Neuronal stem cell (in vitro differentiated cells): ENCODE results near the gene APEH.
A peak's percentile ranks its signal among the peaks of the same experiment; 100 is the strongest.
"Not testable (repeated sequence)": the region's sequence is repeated elsewhere in the genome, so short reads cannot be mapped to it uniquely, and the experiment has no call there.

Experiments
- DNase-seq: peaks from one replicate; pipeline ENCODE4 v3.0.0-alpha.2; 2013; ENCODE audit warnings: low spot score
- H2AFZ ChIP-seq: one replicate; pipeline ENCODE4 v1.6.1; 2013; ENCODE audit warnings: mild to moderate bottlenecking, low read length, inconsistent platforms
- H2AK5ac ChIP-seq: 2 replicates; pipeline ENCODE4 v1.6.1; 2013; ENCODE audit warnings: low read depth, mild to moderate bottlenecking, inconsistent platforms, low read length, moderate library complexity, mixed read lengths
- H2BK120ac ChIP-seq: 2 replicates; pipeline ENCODE4 v1.6.1; 2013; ENCODE audit warnings: low read depth, mild to moderate bottlenecking, inconsistent platforms, low read length, moderate library complexity, mixed read lengths
- H2BK12ac ChIP-seq: one replicate; pipeline ENCODE4 v1.6.1; 2013; ENCODE audit warnings: low read length, inconsistent platforms
- H2BK15ac ChIP-seq: 2 replicates; pipeline ENCODE4 v1.6.1; 2013; ENCODE audit warnings: mild to moderate bottlenecking, low read length, inconsistent platforms, mixed read lengths
- H2BK5ac ChIP-seq: one replicate; pipeline ENCODE4 v1.6.1; 2013; ENCODE audit warnings: inconsistent platforms, mild to moderate bottlenecking, low read length, moderate library complexity
- H3K14ac ChIP-seq: one replicate; pipeline ENCODE4 v1.6.1; 2013; ENCODE audit warnings: low read length, inconsistent platforms
- H3K18ac ChIP-seq: 2 replicates; pipeline ENCODE4 v1.6.1; 2013; ENCODE audit warnings: low read length, inconsistent platforms
- H3K23ac ChIP-seq: 2 replicates; pipeline ENCODE4 v1.6.1; 2013; ENCODE audit warnings: low read depth, mild to moderate bottlenecking, mixed read lengths, low read length, inconsistent platforms; ENCODE audit not compliant: poor library complexity
- H3K27ac ChIP-seq: replicated peaks from 3 replicates; pipeline ENCODE4 v1.5.1; 2013; ENCODE audit warnings: low read length, inconsistent platforms
- H3K27me3 ChIP-seq, 3 experiments: 2 replicates each; pipeline ENCODE4 v1.6.1; 2013; ENCODE audit warnings: low read length in 3 of 3, mild to moderate bottlenecking in 2 of 3, inconsistent platforms in 1 of 3, low read depth in 1 of 3, mixed read lengths in 1 of 3, moderate library complexity in 1 of 3; ENCODE audit not compliant: control insufficient read depth in 3 of 3, insufficient read depth in 3 of 3
- H3K36me3 ChIP-seq, 2 donors: replicated peaks in 1 of 2; 2 replicates each; pipeline ENCODE4 v1.6.1; 2013; ENCODE audit warnings: low read length in 2 of 2; ENCODE audit not compliant: control insufficient read depth in 2 of 2, insufficient read depth in 2 of 2
- H3K4ac ChIP-seq: 2 replicates; pipeline ENCODE4 v1.6.1; 2013; ENCODE audit warnings: inconsistent platforms, mild to moderate bottlenecking, low read length, moderate library complexity
- H3K4me1 ChIP-seq, 2 donors: 1 replicate in 1 of 2; 2 replicates in 1 of 2; pipeline ENCODE4 v1.6.1; 2013; ENCODE audit warnings: low read length in 2 of 2, low read depth in 1 of 2; ENCODE audit not compliant: control insufficient read depth in 2 of 2, insufficient read depth in 1 of 2
- H3K4me2 ChIP-seq: one replicate; pipeline ENCODE4 v1.6.1; 2013; ENCODE audit warnings: mild to moderate bottlenecking, low read length, inconsistent platforms; ENCODE audit not compliant: insufficient read depth, poor library complexity, severe bottlenecking
- H3K4me3 ChIP-seq, 2 donors: 2 replicates each; pipeline ENCODE4 v1.5.1; 2013; ENCODE audit warnings: low read length in 2 of 2, mild to moderate bottlenecking in 2 of 2, inconsistent platforms in 1 of 2, moderate library complexity in 1 of 2
- H3K79me1 ChIP-seq: one replicate; pipeline ENCODE4 v1.6.1; 2013; ENCODE audit warnings: low read depth, mild to moderate bottlenecking, inconsistent platforms, low read length, moderate library complexity
- H3K9ac ChIP-seq: one replicate; pipeline ENCODE4 v1.6.1; 2013; ENCODE audit warnings: mild to moderate bottlenecking, low read depth, low read length, inconsistent platforms; ENCODE audit not compliant: poor library complexity
- H3K9me3 ChIP-seq, 2 donors: replicated peaks in 1 of 2; 2 replicates each; pipeline versions ENCODE3 to v1.6.1; 2013; ENCODE audit warnings: low read length in 2 of 2, mild to moderate bottlenecking in 2 of 2, inconsistent platforms in 1 of 2, low read depth in 1 of 2, mixed read lengths in 1 of 2, moderate library complexity in 1 of 2; ENCODE audit not compliant: control insufficient read depth in 2 of 2, insufficient read depth in 1 of 2
- H4K8ac ChIP-seq: one replicate; pipeline ENCODE4 v1.6.1; 2013; ENCODE audit warnings: low read depth, mild to moderate bottlenecking, inconsistent platforms, low read length, moderate library complexity
- H4K91ac ChIP-seq: one replicate; pipeline ENCODE4 v1.6.1; 2013; ENCODE audit warnings: low read length, low read depth, mild to moderate bottlenecking, inconsistent platforms; ENCODE audit not compliant: poor library complexity
- WGBS, 2 donors: extraction: QIAGEN DNeasy Blood & Tissue Kit; methylation state at CpG; one replicate each; pipeline ENCODE4 v1.1.7; 2013; ENCODE audit warnings: missing lambda C conversion rate in 2 of 2, mixed read lengths in 1 of 2; ENCODE audit not compliant: insufficient read length in 2 of 2, insufficient replicate concordance in 1 of 2; ENCODE audit errors: extremely low coverage in 2 of 2; 5-methylcytosine and 5-hydroxymethylcytosine counted together

The APEH gene

DNA sequence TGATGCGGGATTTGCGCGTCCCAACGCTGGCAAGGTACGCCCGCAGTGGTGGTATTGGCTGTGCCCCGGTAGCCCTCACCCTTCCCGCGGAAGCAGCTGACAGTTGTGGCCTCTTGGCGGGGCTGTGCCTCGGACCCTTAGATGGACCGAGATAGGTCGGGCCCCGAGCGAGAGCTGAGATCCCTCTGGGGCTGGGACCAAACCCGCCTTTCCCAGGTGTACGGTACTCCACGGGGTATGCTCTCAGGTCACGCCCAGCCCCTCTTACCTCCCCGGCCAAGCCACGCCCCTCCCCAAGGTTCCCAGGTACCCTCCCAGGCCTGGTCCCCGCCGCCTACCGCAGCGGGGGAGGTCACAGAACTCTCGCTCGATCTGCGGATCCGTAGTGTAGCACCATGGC is 12.2 kb downstream of the APEH start:
- Histone ChIP-seq H3K4me2 (peak overlapping the region; percentile 89), H3K23ac (peak overlapping the region; percentile 55), H3K18ac (peak overlapping the region; percentile 85), H3K36me3 (peaks cover 24 to 34% of the 10 kb centered on the region in 2 donors), H3K4me3 (peak overlapping the region in 1 of 2 donors; percentile 82)
- H3K27ac ChIP-seq, H2AK5ac ChIP-seq, H3K27me3 ChIP-seq, DNase-seq, H3K9ac ChIP-seq, H4K91ac ChIP-seq, H2BK5ac ChIP-seq, H2AFZ ChIP-seq, H3K14ac ChIP-seq, H3K4me1 ChIP-seq, H3K79me1 ChIP-seq, H3K9me3 ChIP-seq, H4K8ac ChIP-seq, H2BK15ac ChIP-seq, H2BK120ac ChIP-seq, H2BK12ac ChIP-seq, H3K4ac ChIP-seq: not testable (repeated sequence)
- no CpG with 5 or more reads among the region's 29 CpGs for WGBS, 2 donors

DNA sequence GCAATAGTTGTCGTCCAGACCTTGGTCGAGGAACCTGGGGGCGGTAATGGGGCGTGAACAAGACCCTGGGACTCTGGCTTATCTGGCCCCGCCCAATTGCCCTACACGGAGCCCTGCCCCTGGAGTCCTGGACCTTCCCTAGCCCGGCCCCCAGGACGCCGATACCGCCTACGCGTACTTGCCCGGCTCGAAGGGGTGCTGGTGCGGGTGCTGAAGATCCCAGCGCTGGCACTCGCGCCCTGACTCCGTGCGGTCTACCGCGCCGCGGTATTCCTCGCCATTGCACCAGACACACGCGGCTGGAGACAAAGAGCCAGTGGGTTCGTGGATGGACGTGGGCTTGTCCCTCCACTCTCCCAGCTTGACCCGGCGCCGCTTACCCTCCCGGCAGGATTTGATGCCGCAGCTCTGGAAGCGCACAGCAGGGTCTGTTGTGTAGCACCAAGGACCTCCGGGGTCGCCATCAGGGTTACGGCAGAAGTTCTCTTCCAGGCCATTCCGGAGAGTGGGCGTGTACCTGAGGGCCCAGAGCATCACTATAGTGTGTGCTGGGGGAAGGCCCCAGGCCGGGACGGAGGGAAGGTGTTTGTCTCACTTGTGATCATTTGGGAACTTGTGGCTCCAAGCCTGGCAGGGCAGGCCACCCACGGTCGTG is 12.7 kb downstream of the APEH start:
- H3K79me1 ChIP-seq, H3K4me1 ChIP-seq, H3K27ac ChIP-seq, H2BK120ac ChIP-seq, H2AFZ ChIP-seq, H2BK12ac ChIP-seq, H3K9me3 ChIP-seq, H4K8ac ChIP-seq, H3K27me3 ChIP-seq, H4K91ac ChIP-seq, H3K23ac ChIP-seq, H3K4ac ChIP-seq: not testable (repeated sequence)
- peak overlapping the region; percentile 74 for H2AK5ac ChIP-seq
- peak overlapping the region; percentile 71 for H3K14ac ChIP-seq
- peak overlapping the region; percentile 58 for H2BK15ac ChIP-seq
- peak overlapping the region; percentile 86 for H3K9ac ChIP-seq
- H3K4me2 ChIP-seq, result peak overlapping the region; percentile 89
- H3K18ac ChIP-seq, result peak overlapping the region; percentile 93
- H3K36me3 ChIP-seq, result peaks cover 20 to 28% of the 10 kb centered on the region in 2 donors
- WGBS, 2 donors, result no CpG with 5 or more reads among the region's 44 CpGs
- DNase-seq, result peak; percentile 48
- H3K4me3 ChIP-seq, result peak overlapping the region in 1 of 2 donors; percentile 82
- H2BK5ac ChIP-seq, result peak overlapping the region; percentile 39

DNA sequence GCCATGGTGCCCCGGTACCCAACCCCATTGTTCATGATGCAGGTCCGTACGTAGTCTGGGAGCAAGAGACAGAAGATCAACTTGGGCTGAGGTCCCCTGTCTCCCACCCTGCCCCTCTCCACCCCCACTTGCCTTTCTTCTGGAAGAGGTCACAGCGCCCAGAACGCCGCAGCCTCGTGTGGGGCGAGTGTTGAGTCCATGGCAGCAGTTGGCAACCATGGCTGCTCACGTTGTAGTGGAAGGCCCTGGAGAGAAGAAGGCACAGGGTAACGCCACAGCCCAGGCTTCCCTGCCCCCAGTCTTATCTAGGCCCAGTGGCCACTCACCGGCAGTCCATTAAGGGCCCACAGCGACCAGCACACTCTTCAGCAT is 13.3 kb downstream of the APEH start:
- not testable (repeated sequence) for H3K4me1 ChIP-seq, H4K8ac ChIP-seq, DNase-seq, H4K91ac ChIP-seq, H3K27me3 ChIP-seq, H2BK120ac ChIP-seq, H3K14ac ChIP-seq, H3K4ac ChIP-seq, H3K79me1 ChIP-seq, H3K27ac ChIP-seq, H3K9ac ChIP-seq, H3K9me3 ChIP-seq, H3K4me3 ChIP-seq, H2AFZ ChIP-seq, H2BK5ac ChIP-seq, H2BK12ac ChIP-seq
- peak overlapping the region; percentile 27 for H3K18ac ChIP-seq
- peak overlapping the region; percentile 65 for H3K23ac ChIP-seq
- H2BK15ac ChIP-seq, result peak overlapping the region; percentile 58
- no CpG with 5 or more reads among the region's 12 CpGs for WGBS, 2 donors
- H2AK5ac ChIP-seq, result peak overlapping the region; percentile 74
- peaks cover 16 to 23% of the 10 kb centered on the region in 2 donors for H3K36me3 ChIP-seq
- H3K4me2 ChIP-seq, result peak overlapping the region; percentile 89

DNA sequence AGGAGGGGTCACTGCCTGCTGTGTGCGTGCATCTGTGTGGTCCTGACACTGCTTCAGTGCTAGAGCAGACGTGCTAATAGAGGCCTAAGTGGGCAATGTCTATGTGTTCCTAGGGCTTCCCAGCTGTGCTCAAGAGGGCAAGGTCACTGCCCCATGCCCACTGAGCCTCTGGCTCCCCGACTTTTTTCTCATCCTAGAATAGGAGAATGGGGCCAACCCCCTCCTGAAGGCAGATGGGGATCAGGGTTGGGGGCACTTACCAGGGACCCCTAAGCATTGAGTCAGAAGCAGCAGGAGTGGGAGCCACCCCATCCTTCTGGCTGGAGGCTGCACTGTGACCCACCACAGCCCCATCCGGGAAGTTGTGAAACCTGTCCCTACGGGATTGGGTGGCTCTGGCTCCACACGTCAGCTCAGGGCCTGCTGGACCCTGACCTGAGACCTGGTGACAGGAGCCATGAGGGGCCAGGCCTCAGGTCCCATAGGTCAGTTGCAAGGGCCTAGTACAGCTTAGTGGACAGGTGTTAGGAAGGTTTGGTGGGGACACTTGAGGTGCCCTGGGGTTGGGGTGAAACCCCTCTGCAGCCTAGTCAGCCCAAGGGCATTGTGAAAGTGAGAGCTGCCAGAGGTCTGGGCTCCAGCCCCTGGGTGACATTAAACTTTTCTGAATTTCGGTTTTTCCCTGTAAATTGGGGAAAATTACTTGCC is 14.3 kb downstream of the APEH start:
- not testable (repeated sequence) for H3K18ac ChIP-seq, H3K4me2 ChIP-seq, H2BK12ac ChIP-seq, H3K14ac ChIP-seq, H3K4ac ChIP-seq, H3K9me3 ChIP-seq, H3K9ac ChIP-seq, DNase-seq, H3K4me1 ChIP-seq, H3K27ac ChIP-seq, H4K8ac ChIP-seq, H3K23ac ChIP-seq, H4K91ac ChIP-seq, H3K79me1 ChIP-seq, H3K27me3 ChIP-seq
- no CpG with 5 or more reads among the region's 7 CpGs for WGBS, 2 donors
- H2AK5ac ChIP-seq, result peak overlapping the region; percentile 94
- H3K36me3 ChIP-seq, result peaks cover 6 to 12% of the 10 kb centered on the region in 2 donors
- H2BK120ac ChIP-seq, result peak overlapping the region; percentile 76
- peak overlapping the region; percentile 93 for H2AFZ ChIP-seq
- peak overlapping the region in 1 of 2 donors; percentile 96 for H3K4me3 ChIP-seq
- H2BK15ac ChIP-seq, result peak overlapping the region; percentile 54
- H2BK5ac ChIP-seq, result peak overlapping the region; percentile 48
